ENCODE measurements around the gene PPM1L. TPM values are rescaled to one million over a fixed set of nuclear protein-coding genes. Genes with fewer than 3 reads are reported as not detected.

Gene PPM1L
- total RNA-seq, 1 experiment from 2014 or later: 13.2 TPM

GRCh38 chr3:160837394-160837980, 81.5 kb downstream of the PPM1L start:
- Histone ChIP-seq H3K9me3 (ENCODE audit: control insufficient read depth in 1 of 2, insufficient read depth in 1 of 2, low read depth in 1 of 2, low read length in 2 of 2) (no peaks in the 10 kb centered on the region), H3K27me3 (ENCODE audit: insufficient read depth, low read length) (no peaks in the 10 kb centered on the region), H3K36me3 (ENCODE audit: control insufficient read depth in 1 of 2, insufficient read depth in 2 of 2, low read length in 2 of 2) (no peaks in the 10 kb centered on the region), H3K4me2 (ENCODE audit: low read length) (no peak overlapping the region), H3K9me2 (ENCODE audit: insufficient read depth) (no peaks in the 10 kb centered on the region), H3K27ac (ENCODE audit: low read depth, low read length) (no peak overlapping the region), H4K20me1 (ENCODE audit: insufficient read depth) (no peaks in the 10 kb centered on the region), H3K4me1 (ENCODE audit: control insufficient read depth in 1 of 2, insufficient read depth in 2 of 2, low read length in 2 of 2) (no peaks in the 10 kb centered on the region), H2AFZ (ENCODE audit: low read depth, low read length, poor library complexity, severe bottlenecking) (no peak overlapping the region), H3K4me3 (replicated peaks in 1 of 2; ENCODE audit: low read depth in 1 of 2, low read length in 2 of 2) (no peak overlapping the region), H3K9ac (ENCODE audit: low read length) (no peak overlapping the region), H3K79me2 (ENCODE audit: insufficient read depth, low read length) (no peaks in the 10 kb centered on the region)
- CTCF ChIA-PET: no interaction called here
- TF ChIP-seq CTCF (IDR thresholded peaks at IDR 0.05 in 2 of 3, conservative IDR thresholded peaks at IDR 0.05 in 1 of 3; ENCODE audit: borderline replicate concordance in 1 of 3, insufficient read depth in 1 of 3, low read depth in 2 of 3, low read length in 2 of 3): no peak
- no peak for TF ChIP-seq POLR2AphosphoS5 (IDR thresholded peaks at IDR 0.05; ENCODE audit: low read depth, low read length)
- TF ChIP-seq FOSL1 (IDR thresholded peaks at IDR 0.05; ENCODE audit: low read depth): no peak
- TF ChIP-seq ATF3 (IDR thresholded peaks at IDR 0.05): no peak
- no peak for TF ChIP-seq POLR2A (IDR thresholded peaks at IDR 0.05; ENCODE audit: borderline replicate concordance, extremely low read depth, insufficient read depth, insufficient read length)
- no peak for TF ChIP-seq SRF (IDR thresholded peaks at IDR 0.05; ENCODE audit: low read depth)
- TF ChIP-seq EZH2phosphoT487 (IDR thresholded peaks at IDR 0.05; ENCODE audit: borderline replicate concordance): no peak
- no peak for TF ChIP-seq ELF1 (IDR thresholded peaks at IDR 0.05; ENCODE audit: borderline replicate concordance, low read depth)
- no peak for TF ChIP-seq JUND (IDR thresholded peaks at IDR 0.05)
- no peak for TF ChIP-seq TCF7L2 (IDR thresholded peaks at IDR 0.05; ENCODE audit: borderline replicate concordance, extremely low read depth, insufficient read depth, insufficient read length)
- TF ChIP-seq EZH2 (IDR thresholded peaks at IDR 0.05): no peak
- no peak for TF ChIP-seq REST (IDR thresholded peaks at IDR 0.05; ENCODE audit: low read depth)
- TF ChIP-seq ZFX (IDR thresholded peaks at IDR 0.05): no peak
- no peak for TF ChIP-seq ZNF274 (IDR thresholded peaks at IDR 0.05; ENCODE audit: low read depth, low read length)
- POLR2A ChIA-PET: no interaction called here
- no TSS peak for BruUV-seq (replicated peaks)
- DNase-seq (ENCODE audit: low read depth, low spot score): no peak
- no peak for ATAC-seq
- RAD21 ChIA-PET (ENCODE audit: low non-redundant PET in 1 of 2, low total read pairs in 2 of 2, uncharacterized antibody in 2 of 2, unreplicated experiment in 2 of 2): no interaction called here
- intact Hi-C loops (cut with micrococcal nuclease): no loop called here

Measured in HCT116 (cell line).